PC-3 (cell line): Measurements from ENCODE around the gene ZNF669. TPM values are rescaled to one million over a fixed set of nuclear protein-coding genes. Genes with fewer than 3 reads are reported as not detected.

ENCODE experiments used
- ATAC-seq: fragments of 200-7000 bp; cut with Tn5 transposase; 2 replicates; pipeline ENCODE4 v1.9.1; 2020; ENCODE audit warnings: mild to moderate bottlenecking, moderate library complexity
- BruUV-seq: library from RNA; stranded (reverse); fragments of 400-500 nt; replicated peaks from 2 replicates; lab custom pipeline; 2021; lab: Mats Ljungman, UMichigan
- CTCF ChIA-PET: fragments of 300-600 bp; sonication (Branson Sonifier 250); formaldehyde crosslinking; loops from one replicate; lab custom pipeline; 2022; ENCODE audit warnings: antibody characterized with exemption; lab: Charles Lee
- POLR2A ChIA-PET: fragments of 300-600 bp; sonication (Branson Sonifier 250); formaldehyde crosslinking; loops from one replicate; lab custom pipeline; 2022; ENCODE audit warnings: antibody characterized with exemption; ENCODE audit not compliant: unreplicated experiment; lab: Charles Lee
- DNase-seq: peaks from one replicate; pipeline ENCODE4 v3.0.0-alpha.2; 2015
- H2AFZ ChIP-seq: fragments of 300-600 bp; sonication (generic); 2 replicates; pipeline ENCODE4 v1.6.0; 2016; ENCODE audit warnings: antibody characterized with exemption, low read length
- H3F3A ChIP-seq: fragments of 300-600 bp; sonication (generic); one replicate; pipeline ENCODE4 v1.6.0; 2017; ENCODE audit warnings: antibody characterized with exemption, low read length, control low read depth, mild to moderate bottlenecking; ENCODE audit not compliant: unreplicated experiment
- H3K27ac ChIP-seq: fragments of 300-600 bp; sonication (generic); 2 replicates; pipeline ENCODE4 v1.5.1; 2016; ENCODE audit warnings: mild to moderate bottlenecking, low read length
- H3K27me3 ChIP-seq: fragments of 300-600 bp; sonication (generic); 2 replicates; pipeline ENCODE4 v1.6.1; 2016; ENCODE audit warnings: low read length, mixed read lengths
- H3K36me3 ChIP-seq: fragments of 300-600 bp; sonication (generic); 2 replicates; pipeline ENCODE4 v1.6.1; 2016; ENCODE audit warnings: low read depth, mixed run types, low read length, mixed read lengths
- H3K4me1 ChIP-seq: fragments of 300-600 bp; sonication (generic); 2 replicates; pipeline ENCODE4 v1.5.1; 2016; ENCODE audit warnings: low read length; ENCODE audit not compliant: insufficient read depth
- H3K4me2 ChIP-seq: fragments of 300-600 bp; sonication (generic); 2 replicates; pipeline ENCODE4 v1.6.0; 2016; ENCODE audit warnings: low read length
- H3K4me3 ChIP-seq: fragments of 300-600 bp; sonication (generic); 2 replicates; pipeline ENCODE4 v1.5.1; 2016; ENCODE audit warnings: mild to moderate bottlenecking, low read length, mixed read lengths
- H3K79me2 ChIP-seq: fragments of 300-600 bp; sonication (generic); 2 replicates; pipeline ENCODE4 v1.6.1; 2017; ENCODE audit warnings: low read length, mixed read lengths
- H3K9ac ChIP-seq: fragments of 300-600 bp; sonication (generic); 2 replicates; pipeline ENCODE4 v1.6.0; 2016; ENCODE audit warnings: mild to moderate bottlenecking, low read length
- H3K9me2 ChIP-seq: fragments of 300-600 bp; sonication (generic); replicated peaks from 2 replicates; pipeline ENCODE4 v1.6.1; 2016; ENCODE audit warnings: mixed run types, low read length, mixed read lengths
- H3K9me3 ChIP-seq: fragments of 300-600 bp; sonication (generic); 2 replicates; pipeline ENCODE4 v1.6.1; 2016; ENCODE audit warnings: low read length, mixed read lengths
- H4K20me1 ChIP-seq: fragments of 300-600 bp; sonication (generic); 2 replicates; pipeline ENCODE4 v1.6.1; 2016; ENCODE audit warnings: low read length, mixed read lengths
- EZH2 ChIP-seq: fragments of 300-600 bp; sonication (generic); IDR thresholded peaks from one replicate; pipeline ENCODE4 v1.6.1; 2017; ENCODE audit warnings: antibody characterized with exemption, mild to moderate bottlenecking, low read length; ENCODE audit not compliant: unreplicated experiment
- EZH2phosphoT487 ChIP-seq: fragments of 300-600 bp; sonication (generic); IDR thresholded peaks from 2 replicates; pipeline ENCODE4 v1.6.1; 2018; ENCODE audit warnings: mild to moderate bottlenecking, antibody characterized with exemption, low read length, borderline replicate concordance
- intact Hi-C: fragments of 100-400 bp; cut with micrococcal nuclease; formaldehyde crosslinking; loops from 2 replicates; pipeline ENCODE4 v1.9.0; 2023
- total RNA-seq: library from RNA; depleted of rRNA; stranded (reverse); fragments of >200 nt; gene quantifications from 2 replicates; pipeline ENCODE4 v1.2.3, GENCODE V29; 2014
- TF ChIP-seq, protein P1 (sequence below): fragments of 300-600 bp; sonication (generic); conservative IDR thresholded peaks from 2 replicates; pipeline ENCODE4 v1.5.1; 2017; ENCODE audit warnings: antibody characterized with exemption, low read depth, mild to moderate bottlenecking, low read length

ZNF669 gene
- total RNA-seq, 1 experiment from 2014 or later = 14.1 TPM

DNA sequence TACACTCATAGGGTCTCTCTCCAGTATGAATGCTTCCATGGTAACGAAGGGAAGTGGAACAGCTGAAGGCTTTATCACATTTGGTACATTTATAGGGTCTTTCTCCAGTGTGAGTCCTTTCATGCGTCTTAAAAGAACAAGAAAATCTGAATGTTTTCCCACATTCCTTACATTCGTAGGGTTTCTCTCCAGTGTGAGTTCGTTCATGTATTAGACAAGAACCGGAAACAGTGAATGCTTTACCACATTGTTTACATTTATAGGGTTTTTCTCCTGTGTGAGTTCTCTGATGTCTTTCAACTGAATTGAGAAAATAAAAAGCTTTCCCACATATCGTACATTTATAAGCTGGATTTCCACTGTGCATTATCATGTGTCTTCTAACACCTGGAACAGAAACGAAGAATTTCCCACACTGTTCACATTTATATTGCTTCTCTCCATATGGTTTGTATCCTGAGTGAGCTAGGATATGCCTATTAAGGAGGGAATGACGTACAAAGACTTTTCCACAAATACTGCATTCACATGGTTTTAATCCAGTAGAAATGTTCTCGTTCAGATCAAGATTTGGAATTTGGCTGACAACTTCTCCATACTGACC is 3.4 kb downstream of the ZNF669 start:
- TF ChIP-seq, protein P1, sequence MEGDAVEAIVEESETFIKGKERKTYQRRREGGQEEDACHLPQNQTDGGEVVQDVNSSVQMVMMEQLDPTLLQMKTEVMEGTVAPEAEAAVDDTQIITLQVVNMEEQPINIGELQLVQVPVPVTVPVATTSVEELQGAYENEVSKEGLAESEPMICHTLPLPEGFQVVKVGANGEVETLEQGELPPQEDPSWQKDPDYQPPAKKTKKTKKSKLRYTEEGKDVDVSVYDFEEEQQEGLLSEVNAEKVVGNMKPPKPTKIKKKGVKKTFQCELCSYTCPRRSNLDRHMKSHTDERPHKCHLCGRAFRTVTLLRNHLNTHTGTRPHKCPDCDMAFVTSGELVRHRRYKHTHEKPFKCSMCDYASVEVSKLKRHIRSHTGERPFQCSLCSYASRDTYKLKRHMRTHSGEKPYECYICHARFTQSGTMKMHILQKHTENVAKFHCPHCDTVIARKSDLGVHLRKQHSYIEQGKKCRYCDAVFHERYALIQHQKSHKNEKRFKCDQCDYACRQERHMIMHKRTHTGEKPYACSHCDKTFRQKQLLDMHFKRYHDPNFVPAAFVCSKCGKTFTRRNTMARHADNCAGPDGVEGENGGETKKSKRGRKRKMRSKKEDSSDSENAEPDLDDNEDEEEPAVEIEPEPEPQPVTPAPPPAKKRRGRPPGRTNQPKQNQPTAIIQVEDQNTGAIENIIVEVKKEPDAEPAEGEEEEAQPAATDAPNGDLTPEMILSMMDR = no peak
- TF ChIP-seq EZH2phosphoT487 (no peak), EZH2 (no peak)
- H3K27ac ChIP-seq = no peak overlapping the region
- H3K79me2 ChIP-seq = peaks cover 41% of the 10 kb centered on the region
- peaks cover 20% of the 10 kb centered on the region; the same call in 1 of the 2 replicates for H4K20me1 ChIP-seq
- no peak overlapping the region for H3K4me2 ChIP-seq
- no peak for DNase-seq
- no peak overlapping the region for H3K9ac ChIP-seq
- H3K4me3 ChIP-seq = peak overlapping the region; percentile 13; the same call in 1 of the 2 replicates
- BruUV-seq = no TSS peak
- ATAC-seq = no peak
- ChIA-PET CTCF (no interaction called here), POLR2A (no interaction called here)
- no peaks in the 10 kb centered on the region for H3F3A ChIP-seq
- H3K9me2 ChIP-seq = no peaks in the 10 kb centered on the region
- peaks cover 17% of the 10 kb centered on the region for H3K4me1 ChIP-seq
- intact Hi-C loops = no loop called here
- H3K36me3 ChIP-seq = peaks cover 46% of the 10 kb centered on the region
- H3K27me3 ChIP-seq = no peaks in the 10 kb centered on the region
- no peak overlapping the region for H2AFZ ChIP-seq
- peaks cover 23% of the 10 kb centered on the region for H3K9me3 ChIP-seq

- ChIA-PET CTCF (no interaction called here), POLR2A (no interaction called here)
- Histone ChIP-seq H3K79me2 (peaks cover 19% of the 10 kb centered on the region), H3F3A (no peaks in the 10 kb centered on the region), H3K9me3 (peaks cover 23% of the 10 kb centered on the region), H3K27me3 (no peaks in the 10 kb centered on the region), H3K9me2 (no peaks in the 10 kb centered on the region), H3K9ac (no peak overlapping the region), H2AFZ (no peak overlapping the region), H3K4me3 (no peak overlapping the region), H4K20me1 (peaks cover 11% of the 10 kb centered on the region; the same call in 1 of the 2 replicates), H3K4me2 (no peak overlapping the region), H3K4me1 (peaks cover 1% of the 10 kb centered on the region), H3K27ac (no peak overlapping the region), H3K36me3 (peaks cover 36% of the 10 kb centered on the region)
- no peak for ATAC-seq
- intact Hi-C loops = no loop called here
- BruUV-seq = no TSS peak
- TF ChIP-seq, protein P1 = no peak
- no peak for DNase-seq
These were observed 7.2 kb downstream of the ZNF669 start for GRCh38 chr1:247096958-247097357.

GRCh38 chr1:247096544-247096943 is 7.6 kb downstream of the ZNF669 start:
- Histone ChIP-seq H3K79me2 (peaks cover 15% of the 10 kb centered on the region), H4K20me1 (peaks cover 7% of the 10 kb centered on the region; the same call in 1 of the 2 replicates), H3K27ac (no peak overlapping the region), H3K9me3 (peaks cover 19% of the 10 kb centered on the region), H3K36me3 (peaks cover 32% of the 10 kb centered on the region), H2AFZ (no peak overlapping the region), H3K4me1 (no peaks in the 10 kb centered on the region), H3F3A (no peaks in the 10 kb centered on the region), H3K4me3 (no peak overlapping the region), H3K27me3 (no peaks in the 10 kb centered on the region), H3K9me2 (no peaks in the 10 kb centered on the region), H3K9ac (no peak overlapping the region), H3K4me2 (no peak overlapping the region)
- ChIA-PET POLR2A (no interaction called here), CTCF (no interaction called here)
- ATAC-seq (no peak), DNase-seq (no peak)
- BruUV-seq = no TSS peak
- TF ChIP-seq EZH2 = no peak
- TF ChIP-seq, protein P1 = no peak
- TF ChIP-seq EZH2phosphoT487 = no peak
- intact Hi-C loops = no loop called here
